NCI-H146 treated with DMSO at 0.1 percent for 48 hours (cell line): ENCODE data around the gene MCRIP1.

Source experiments
- DNase-seq: peaks from one replicate; lab custom pipeline; 2025; ENCODE audit not compliant: unreplicated experiment; lab: John Stamatoyannopoulos, UW

Gene MCRIP1

GRCh38 chr17:81805707-81806460, 27.2 kb downstream of the MCRIP1 start:
- no peak for DNase-seq

- DNase-seq: no peak
These were observed 28.3 kb downstream of the MCRIP1 start for GRCh38 chr17:81804559-81805399.

- no peak for DNase-seq
These were observed 29.1 kb downstream of the MCRIP1 start, which contains the start of gene GCGR for GRCh38 chr17:81803728-81804558. Gene GCGR (plus strand): TSS chr17:81804150. CDS start chr17:81809019, 4,869 bp downstream.

GRCh38 chr17:81802856-81803643, 30.0 kb downstream of the MCRIP1 start:
- no peak for DNase-seq

- DNase-seq: no peak
These were observed 30.9 kb downstream of the MCRIP1 start for GRCh38 chr17:81802048-81802758.

GRCh38 chr17:81801327-81801726, 31.8 kb downstream of the MCRIP1 start:
- DNase-seq: no peak

GRCh38 chr17:81794509-81794908, 38.6 kb downstream of the MCRIP1 start:
- DNase-seq: peak; percentile 28

GRCh38 chr17:81794074-81794476, 39.0 kb downstream of the MCRIP1 start:
- no peak for DNase-seq

- no peak for DNase-seq
These were observed 40.1 kb downstream of the MCRIP1 start for GRCh38 chr17:81792675-81793615.
